Adipose tissue (tissue), 3 donors: ENCODE data around the gene TUSC2. TPM values are rescaled to one million over a fixed set of nuclear protein-coding genes. Genes with fewer than 3 reads are reported as not detected.

Source experiments
- H3K27ac ChIP-seq: one replicate; pipeline ENCODE4 v1.5.1; 2013; ENCODE audit warnings: low read depth, low read length
- WGBS, 3 donors: extraction: QIAGEN DNeasy Blood & Tissue Kit; methylation state at CpG; one replicate each; pipeline ENCODE4 v1.1.7; 2013; 5-methylcytosine and 5-hydroxymethylcytosine counted together
- polyA plus RNA-seq, 3 donors: library from polyadenylated mRNA; stranded (reverse); fragments of 200-250 nt; gene quantifications; one replicate each; pipeline ENCODE4 v1.2.3, GENCODE V29; 2013
- donor health status: healthy with polysubstance abuse.
- donor health status: Bipolar disorder and iron deficiency.
- donor health status: healthy.

The TUSC2 gene
- polyA plus RNA-seq, 3 donors, result 26.3 to 56.5 (median 31.2) TPM

DNA sequence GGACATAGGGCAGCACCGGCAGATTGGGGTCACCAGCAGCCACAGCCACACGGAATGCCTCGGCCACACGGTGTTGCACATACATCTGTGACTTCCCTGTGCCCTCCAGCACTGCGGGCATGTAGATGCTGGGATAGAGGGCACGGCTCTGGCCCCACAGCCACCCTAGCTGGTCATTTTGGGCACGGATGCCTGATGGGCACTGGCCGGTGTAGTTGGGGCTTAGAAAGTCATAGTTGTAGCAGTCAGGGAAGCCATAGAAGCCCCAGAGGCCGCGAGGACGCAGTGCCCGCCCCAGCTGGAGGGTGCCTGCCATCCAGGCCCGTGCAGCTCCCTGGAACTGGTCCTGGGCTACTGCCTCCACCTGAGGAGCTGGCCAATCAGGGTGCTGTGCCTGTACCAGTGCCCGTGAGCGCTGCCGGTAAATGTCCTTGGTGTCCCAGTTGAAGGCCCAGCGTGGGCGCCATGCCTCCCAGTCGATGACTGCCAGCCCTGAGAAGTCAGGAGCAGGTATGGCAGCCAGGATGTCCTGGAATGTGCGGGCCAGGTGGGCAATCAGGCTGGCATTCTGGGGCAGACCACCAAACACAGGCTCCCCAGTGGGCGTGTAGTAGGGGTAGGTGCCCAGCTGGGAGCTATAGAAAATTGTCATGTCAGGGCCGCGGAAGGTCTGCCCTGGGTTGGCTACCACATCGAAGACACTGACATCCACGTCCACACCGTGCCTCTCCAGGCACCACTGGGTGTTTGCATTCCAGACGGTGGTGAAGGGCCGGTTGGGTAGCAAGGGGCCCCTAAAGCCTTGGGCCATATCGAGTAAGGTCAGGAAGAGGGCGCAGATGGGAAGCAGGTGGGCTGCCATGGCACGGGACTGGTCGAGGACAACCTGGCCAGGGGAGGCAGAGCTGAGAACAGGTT, 25.7 kb downstream of the TUSC2 start:
- H3K27ac ChIP-seq, result no peak overlapping the region

DNA sequence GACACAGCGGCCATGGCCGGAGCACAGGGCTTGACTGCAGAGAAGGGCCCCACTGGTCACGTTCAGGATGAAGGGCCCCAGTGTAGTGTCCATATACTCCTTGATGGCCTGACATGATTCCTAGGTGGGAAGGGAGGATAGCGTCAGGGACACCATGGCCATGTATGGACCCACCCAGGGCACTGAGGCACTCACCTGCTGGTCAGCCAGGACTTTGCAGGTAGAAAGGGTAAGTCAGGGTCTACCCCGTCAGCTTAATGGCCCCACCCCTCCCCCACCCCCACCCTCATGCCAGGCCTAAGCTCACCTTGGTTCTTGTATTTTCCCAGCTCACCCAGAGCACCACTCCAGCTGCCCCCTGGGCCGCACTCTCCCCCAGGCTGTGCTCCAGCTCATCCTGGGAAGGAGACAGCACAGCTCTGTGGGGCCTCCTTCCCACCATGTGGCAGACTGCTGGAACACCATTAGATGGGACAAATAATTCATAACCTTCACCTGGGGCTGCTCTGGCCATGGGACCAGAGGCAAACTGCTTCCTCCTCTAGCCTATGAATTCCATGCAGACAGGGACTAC, 27.3 kb downstream of the TUSC2 start:
- WGBS, 3 donors, result 85 to 98% (median 88%) methylated on average over 6 of the region's 6 CpGs
- peak overlapping the region; percentile 40 for H3K27ac ChIP-seq

More for the DNA sequence above, 25.7 kb downstream of the TUSC2 start:
- WGBS, 3 donors, result 82 to 88% (median 85%) methylated on average over 32 of the region's 32 CpGs

DNA sequence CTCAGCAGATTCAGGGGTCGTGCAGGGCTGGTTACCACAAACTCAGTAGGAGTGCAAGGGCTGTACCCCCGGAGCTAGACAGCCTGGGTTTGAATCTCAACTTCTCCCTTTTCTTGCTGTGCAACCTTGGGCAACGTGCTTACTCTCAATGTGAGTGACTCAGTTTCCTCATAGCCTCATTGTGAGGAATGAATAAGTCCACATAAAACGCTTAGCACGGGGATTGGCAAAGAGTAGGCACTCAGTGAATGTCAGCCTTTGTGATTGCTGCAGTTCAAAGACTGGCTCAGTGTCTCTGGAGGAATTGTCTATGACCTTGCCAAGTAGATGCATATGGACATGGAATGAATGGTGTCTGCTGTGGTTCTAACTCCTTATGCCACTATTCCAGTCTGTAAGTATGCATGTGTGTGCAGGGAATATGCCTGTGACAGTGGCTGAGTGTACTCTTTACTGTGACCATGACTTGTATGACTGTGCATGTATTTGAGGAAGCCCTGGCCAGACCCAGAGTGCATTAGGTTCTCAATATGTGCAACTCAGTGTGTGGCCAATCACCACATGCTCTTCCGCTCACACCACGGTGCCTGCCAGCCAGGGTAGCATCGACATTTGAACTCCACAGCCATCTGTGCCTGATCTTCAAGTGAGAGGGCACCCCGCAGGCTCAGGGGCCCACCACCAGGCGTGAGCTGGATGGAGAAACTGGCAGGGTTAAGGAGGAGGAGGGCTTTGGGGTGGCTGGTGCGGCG, 27.9 kb downstream of the TUSC2 start:
- WGBS, 3 donors, result 39 to 52% (median 40%) methylated on average over 12 of the region's 12 CpGs
- peak overlapping the region; percentile 40 for H3K27ac ChIP-seq

DNA sequence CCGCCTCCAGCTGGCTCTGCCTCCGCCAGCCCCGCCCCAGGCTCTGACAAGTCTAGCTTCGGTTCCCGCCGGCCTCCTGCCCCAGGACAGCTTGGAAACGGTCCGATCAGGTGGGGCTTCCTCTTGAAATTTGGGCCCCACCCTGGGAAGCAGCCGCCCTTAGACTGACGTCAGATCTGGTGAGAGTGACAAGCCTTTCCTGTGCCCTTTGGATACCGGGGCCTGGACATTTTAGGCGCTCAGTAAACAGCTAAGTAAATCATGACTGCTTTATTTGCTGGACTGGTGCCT, 28.4 kb downstream of the TUSC2 start:
- WGBS, 3 donors, result 0 to 2% (median 1%) methylated on average over 12 of the region's 12 CpGs
- peak overlapping the region; percentile 29 for H3K27ac ChIP-seq

DNA sequence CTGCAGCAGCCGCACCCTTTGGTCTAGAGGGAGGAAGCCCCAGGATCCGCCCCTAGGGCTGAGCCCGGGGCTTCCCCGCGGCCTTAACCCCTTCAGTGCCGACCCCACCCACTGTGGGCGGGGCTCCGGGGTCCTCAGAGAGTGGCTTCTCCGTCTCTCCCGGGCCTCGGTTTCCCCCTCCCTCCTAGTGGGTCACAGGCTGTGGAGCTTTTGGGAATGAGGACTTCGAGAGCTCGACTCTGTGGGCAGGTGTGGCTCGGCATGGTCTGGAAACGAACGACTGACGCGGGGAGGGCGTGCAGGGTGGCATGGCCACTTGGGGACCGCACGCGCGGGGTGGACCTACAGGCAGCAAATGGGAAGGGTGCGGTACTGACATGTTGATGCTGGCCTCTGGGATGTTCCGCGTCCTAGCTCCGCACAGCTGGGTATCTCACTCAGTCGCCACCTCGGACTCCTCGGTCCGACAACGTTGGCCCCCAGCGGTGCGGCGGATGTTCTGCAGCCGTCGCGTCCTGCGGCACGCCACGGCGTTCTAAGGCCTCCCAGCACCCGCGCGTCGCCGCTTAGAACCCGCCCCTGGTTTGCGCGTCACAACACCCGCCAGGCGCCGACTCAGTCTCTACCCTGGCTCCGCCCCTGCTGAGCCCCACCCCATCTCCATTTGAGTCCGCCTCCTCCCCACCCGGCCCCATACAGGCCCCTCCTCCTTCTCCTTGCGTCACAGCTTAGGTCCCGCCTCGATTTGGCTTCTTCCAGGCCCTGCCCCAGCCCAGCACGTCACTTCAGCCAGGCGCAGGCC, 29.0 kb downstream of the TUSC2 start, which contains the start of the genes HYAL3 and NAA80:
Gene HYAL3, minus strand, starts transcription at position 570 of the 802 bp plus-strand sequence. CDS start 3,803 bp downstream, outside the sequence.
Gene NAA80, minus strand, starts transcription at position 570 of the 802 bp plus-strand sequence. CDS start 1,942 bp downstream, outside the sequence.
- WGBS, 3 donors, result 0 to 1% (median 0%) methylated on average over 55 to 61 of the region's 61 CpGs
- H3K27ac ChIP-seq, result peak within 1 kb of the TSS; percentile 29

DNA sequence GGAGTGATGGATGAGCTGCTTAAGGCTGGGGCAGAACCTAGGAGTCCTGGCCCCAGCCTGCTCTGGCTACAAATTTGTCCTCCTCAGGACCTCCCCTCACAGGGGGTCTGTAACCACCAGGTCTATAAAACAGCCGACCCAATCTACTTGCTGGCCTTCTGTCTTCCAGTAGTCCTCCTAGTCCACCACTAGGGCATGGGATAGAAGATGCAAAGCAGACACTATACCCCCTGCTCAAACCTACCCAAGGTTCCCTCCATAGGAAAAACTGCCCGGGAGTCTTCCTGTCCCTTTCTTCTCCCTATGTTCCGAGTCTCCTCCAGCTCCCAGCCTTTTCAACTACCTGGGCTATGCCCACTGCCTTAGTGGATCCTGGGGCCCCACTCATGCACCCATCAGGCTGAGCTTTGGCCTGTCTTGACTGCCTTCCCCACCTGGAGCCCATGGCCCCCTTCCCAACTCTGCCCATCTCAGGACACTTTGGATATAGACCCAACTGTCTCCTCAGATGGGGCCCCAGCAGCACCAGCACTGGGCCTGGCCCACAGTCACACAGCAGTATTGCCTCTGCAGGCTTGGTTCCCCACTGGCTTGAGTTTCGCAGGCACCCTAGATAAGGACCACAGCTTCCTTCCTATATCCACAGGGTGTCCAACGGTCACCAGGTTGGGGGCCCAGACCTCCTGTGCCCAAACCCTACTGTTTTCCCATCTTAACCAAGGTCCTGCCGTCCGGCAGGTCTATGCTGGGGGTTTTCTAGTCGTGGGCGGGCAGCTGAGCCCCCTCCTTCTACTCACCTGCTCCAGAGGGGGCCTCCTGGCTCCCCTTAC, 29.9 kb downstream of the TUSC2 start:
- H3K27ac ChIP-seq, result no peak overlapping the region
- WGBS, 3 donors, result 33 to 56% (median 33%) methylated on average over 9 of the region's 9 CpGs

DNA sequence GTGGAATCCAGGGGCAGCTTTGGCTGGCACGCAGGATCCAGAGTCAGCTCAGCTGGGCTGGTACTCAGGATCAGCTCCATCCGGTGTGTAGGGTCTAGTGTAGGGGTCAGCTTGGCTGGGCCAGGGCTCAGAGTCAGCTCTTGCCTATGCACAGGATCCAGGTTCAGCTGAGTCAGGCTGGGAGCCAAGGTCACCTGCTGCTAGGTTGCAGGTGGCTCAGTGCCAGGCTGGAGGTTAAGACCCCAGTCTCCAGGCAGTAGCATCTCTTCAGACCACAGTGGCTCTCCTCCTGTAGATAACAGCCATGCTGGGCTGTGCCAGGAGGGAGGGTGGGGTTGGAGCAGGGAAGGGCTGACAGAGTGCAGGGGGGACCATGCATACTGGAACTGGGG, 30.6 kb downstream of the TUSC2 start:
- H3K27ac ChIP-seq, result no peak overlapping the region
- 72 to 100% (median 89%) methylated on average over 2 of the region's 2 CpGs for WGBS, 3 donors

DNA sequence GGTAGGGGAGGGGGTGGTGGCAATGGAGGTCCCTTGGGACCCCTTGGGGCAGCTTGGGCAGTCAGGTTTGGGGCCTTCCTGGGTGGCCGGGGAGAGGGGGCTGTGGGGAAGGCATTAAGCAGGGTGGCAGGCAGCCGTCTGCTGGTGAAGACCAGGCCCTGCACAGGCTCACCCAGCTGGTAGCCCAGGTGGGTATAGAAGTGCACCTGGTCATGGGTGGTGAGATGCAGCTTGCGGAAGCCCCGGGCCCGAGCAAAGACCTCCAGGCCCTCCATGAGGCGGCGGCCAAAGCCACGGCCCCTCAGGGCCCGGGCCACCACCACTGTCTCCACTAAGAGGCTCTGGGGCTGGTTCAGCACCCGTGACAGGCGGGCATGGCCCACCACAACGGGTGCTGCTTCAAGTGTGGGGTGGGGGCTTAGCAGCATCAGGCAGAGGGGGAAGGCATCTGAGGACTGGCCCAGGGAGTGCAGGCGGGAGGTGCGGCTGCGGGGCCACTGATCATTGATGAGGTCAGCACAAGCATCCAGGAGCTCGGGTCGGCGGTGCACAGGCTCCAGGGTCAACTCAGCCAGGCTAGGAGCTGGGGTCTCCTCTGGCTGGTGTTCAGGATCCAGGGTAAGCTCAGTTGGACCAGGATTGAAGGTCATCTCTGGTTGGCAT, 31.2 kb downstream of the TUSC2 start:
- H3K27ac ChIP-seq, result no peak overlapping the region

DNA sequence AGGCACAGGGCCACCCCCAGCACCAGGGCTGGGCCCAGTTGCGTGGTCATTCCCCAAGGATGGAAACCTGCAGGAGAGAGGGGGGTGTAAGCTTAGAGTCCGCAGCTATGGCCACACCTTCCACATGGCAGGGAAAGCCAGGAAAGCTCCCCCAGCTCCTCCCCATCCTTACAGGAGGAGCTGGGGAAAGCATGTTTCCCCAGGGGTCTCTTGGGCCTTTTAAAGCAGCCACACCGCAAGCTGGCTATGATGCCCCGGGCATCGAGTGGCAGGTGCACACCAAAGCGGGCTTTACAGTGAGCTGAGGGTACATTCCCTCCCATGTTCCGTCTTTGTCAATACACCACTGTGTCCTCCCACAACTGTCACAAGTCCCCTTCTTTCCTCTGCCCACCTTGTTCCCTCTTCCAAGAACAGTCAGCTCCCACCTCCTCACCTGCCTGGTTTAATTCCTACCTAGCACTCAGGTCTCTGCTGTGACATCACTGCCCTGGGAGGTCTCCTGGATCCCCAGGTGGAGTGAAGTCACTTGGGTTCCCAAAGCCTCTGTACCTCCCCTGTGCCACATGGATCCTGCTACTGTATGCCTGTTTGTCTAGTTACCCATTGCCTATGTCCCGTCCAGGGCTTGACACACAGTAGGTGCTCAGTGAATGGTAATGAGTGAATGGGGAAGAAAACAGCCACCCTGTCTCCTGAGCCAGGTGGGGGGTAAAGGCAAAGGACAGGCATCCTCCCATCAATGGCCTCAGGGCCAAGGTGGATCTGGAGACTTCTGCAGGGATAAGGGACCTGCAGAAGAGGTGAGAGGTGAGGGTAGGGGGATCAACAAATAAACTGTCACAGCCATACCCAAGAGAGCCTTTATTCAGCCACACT, 32.2 kb downstream of the TUSC2 start:
- WGBS, 3 donors, result 77 to 88% (median 83%) methylated on average over 8 of the region's 8 CpGs
- no peak overlapping the region for H3K27ac ChIP-seq

More for the DNA sequence above, 31.2 kb downstream of the TUSC2 start:
- 91 to 93% (median 92%) methylated on average over 18 of the region's 18 CpGs for WGBS, 3 donors

DNA sequence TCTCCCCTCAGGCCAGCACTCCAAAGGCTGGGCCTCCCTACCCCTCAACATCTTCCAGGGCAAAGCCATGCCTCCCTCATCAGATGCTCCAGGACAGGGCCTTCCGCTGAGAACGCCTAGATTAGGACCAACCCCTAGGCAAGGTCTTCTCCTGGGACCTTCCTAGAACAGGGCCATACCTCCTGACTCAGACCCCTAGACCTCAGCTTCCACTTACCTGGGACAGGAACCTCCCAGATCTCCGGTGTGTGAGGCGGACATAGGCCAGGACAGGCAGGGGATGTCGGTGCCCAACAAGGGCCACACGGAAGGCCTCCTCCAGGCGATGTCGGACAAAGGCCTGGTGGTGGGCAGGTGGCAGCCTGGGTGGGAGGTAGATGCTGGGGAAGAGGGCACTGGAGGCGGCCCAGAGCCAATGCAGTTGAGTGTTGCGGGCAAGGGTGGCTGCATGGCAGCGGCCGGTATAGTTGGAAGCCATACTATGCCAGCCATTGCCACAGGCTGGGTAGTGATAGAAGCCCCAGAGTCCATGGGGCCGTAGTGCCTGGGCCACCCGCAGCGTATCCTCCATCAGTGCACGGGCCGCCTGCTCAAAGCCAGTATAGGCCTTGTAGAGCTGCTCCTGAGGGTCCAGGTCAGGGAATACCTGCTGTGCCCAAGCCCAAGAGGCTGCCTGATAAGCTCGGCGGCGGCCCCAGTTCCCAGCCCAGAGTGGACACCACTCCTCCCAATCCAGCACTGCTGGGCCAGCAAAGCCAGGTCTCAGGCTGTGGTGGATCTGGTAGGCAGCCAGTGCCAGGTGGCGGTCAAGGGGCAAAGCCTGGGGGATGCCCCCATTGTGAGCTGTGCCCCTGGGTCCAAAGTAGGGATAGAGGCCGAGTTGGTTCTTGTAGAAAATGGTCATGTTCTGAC, 33.3 kb downstream of the TUSC2 start:
- H3K27ac ChIP-seq, result no peak overlapping the region
- 92 to 93% (median 92%) methylated on average over 22 of the region's 22 CpGs for WGBS, 3 donors

DNA sequence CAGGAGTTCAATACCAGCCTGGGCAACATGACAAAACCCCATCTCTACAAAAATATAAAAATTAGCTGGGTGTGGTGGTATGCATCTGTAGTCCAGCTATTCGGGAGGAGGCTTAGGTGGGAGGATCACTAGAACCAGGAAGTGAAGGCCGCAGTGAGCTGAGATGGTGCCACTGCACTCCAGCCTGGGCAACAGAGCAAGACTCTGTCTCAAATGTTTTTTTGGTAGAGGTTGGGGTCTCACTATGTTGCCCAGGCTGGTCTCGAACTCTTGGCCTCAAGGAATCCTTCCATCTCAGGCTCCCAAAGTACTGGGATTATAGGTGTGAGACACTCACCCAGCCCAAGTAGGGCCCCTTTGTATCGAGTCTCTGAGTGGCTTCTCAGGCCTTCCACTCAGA, 33.9 kb downstream of the TUSC2 start:
- 86 to 90% (median 87%) methylated on average over 4 of the region's 4 CpGs for WGBS, 3 donors
- no peak overlapping the region for H3K27ac ChIP-seq

DNA sequence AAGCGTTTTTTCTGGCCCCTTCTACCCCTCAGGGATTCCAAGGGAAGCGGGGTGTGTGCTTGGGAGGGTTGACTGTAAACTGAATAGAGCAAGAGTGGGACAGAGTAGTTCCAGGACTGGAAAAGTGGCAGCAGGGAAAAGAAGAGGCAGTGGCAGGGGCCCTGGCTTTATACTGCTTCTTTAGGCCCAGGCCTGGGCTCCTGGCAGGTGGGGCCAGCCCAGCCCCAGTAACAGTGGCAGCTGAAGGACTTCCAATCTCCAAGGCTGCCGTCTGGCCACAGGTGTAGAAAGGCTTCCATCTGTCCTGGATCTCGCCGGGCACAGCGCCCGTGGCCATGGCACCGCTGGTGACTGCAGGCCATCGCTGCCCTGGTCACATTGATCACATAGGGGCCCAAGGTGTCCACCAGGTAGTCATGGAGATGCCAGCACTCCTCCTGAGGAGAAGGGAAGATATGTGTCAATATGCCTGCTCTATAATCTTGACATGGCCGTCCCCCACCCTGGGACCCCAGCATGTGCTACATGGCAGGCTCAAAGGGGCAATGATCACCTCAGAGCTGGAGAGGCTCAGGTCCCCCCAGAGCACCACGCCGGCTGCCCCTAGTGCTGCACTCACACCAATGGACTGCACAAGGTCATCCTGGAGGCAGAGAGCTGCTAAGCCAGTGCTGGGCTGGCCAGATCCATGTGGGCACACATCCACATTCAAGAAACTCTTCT, 34.8 kb downstream of the TUSC2 start:
- 47 to 83% (median 82%) methylated on average over 12 of the region's 12 CpGs for WGBS, 3 donors
- H3K27ac ChIP-seq, result no peak overlapping the region

DNA sequence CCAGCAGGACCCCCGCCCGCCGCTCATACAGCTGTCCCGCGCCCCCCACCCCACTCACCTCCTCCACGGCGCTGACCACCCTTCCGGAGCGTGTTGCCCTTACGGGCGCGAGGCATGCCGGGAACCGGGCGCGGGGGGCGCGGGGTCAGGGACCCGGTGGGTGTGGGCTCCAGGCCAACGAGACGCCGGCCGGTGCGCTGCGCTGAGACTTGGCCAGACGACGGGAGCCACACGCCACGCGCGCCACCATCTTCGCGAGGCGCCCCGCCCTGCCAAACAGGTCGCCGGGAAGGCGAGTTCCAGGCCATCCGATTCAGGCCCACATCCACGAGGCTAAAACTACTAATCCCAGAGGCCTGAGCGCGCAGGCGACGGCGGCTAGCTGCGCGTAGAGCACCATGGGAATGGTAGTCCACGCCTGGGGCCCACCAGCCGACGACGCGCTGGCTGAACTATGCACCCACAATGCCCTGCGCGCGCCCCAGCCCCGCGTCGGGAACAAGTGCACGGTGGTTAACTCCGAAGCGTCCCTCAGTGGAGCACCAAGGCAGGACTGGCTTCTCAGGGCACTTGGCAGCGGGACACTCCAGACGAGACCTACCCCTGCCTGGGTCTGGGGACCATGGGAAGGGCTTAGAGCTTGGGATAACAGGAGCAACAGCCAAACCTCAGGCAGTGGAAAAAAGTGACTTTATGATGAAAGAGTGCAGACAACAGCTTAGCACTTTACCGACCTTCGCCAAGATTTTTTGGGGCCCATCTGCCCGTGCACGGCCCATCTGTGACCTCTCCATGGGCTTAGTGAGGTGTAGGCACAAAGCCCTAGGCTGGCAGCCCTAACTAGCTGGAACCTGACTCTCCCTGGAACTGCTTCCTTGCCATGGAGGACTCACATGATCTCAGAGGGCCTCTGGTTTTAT, 35.6 kb downstream of the TUSC2 start, which contains the start of gene IFRD2:
Gene IFRD2, minus strand, starts transcription at position 271 of the 920 bp plus-strand sequence. Its CDS starts 155 bp downstream, at position 116.
- peak within 1 kb of the TSS; percentile 10 for H3K27ac ChIP-seq
- WGBS, 3 donors, result 0 to 2% (median 1%) methylated on average over 52 to 67 of the region's 67 CpGs
